Activated CD4-positive, alpha-beta memory T cell treated with anti-CD3 and anti-CD28 coated beads, Interleukin-2, amount 10 ng/mL, durations not matched to agents 7 days and 5 days (primary cell): ENCODE results near the gene LRFN4. TPM values are rescaled to one million over a fixed set of nuclear protein-coding genes. Genes with fewer than 3 reads are reported as not detected.

Experiments used
- CTCF ChIA-PET: fragments of 350-600 bp; sonication (Branson Sonifier 250); formaldehyde crosslinking; loops from one replicate; lab custom pipeline; 2021; ENCODE audit warnings: antibody characterized with exemption, inconsistent platforms; lab: Charles Lee
- POLR2A ChIA-PET: fragments of 350-600 bp; sonication (Branson Sonifier 250); formaldehyde crosslinking; loops from one replicate; lab custom pipeline; 2021; ENCODE audit warnings: antibody characterized with exemption; lab: Charles Lee
- DNase-seq: peaks from one replicate; pipeline ENCODE4 v3.0.0-alpha.2; 2020
- H3K27ac Mint-ChIP-seq: one replicate; pipeline ENCODE4 v1.8.0; 2021; ENCODE audit warnings: mild to moderate bottlenecking, mixed read lengths
- H3K27me3 Mint-ChIP-seq: one replicate; pipeline ENCODE4 v1.8.0; 2021; ENCODE audit warnings: mixed read lengths
- H3K36me3 Mint-ChIP-seq: one replicate; pipeline ENCODE4 v1.8.0; 2021; ENCODE audit warnings: low read depth, mixed read lengths
- H3K4me1 Mint-ChIP-seq: one replicate; pipeline ENCODE4 v1.8.0; 2021; ENCODE audit warnings: mixed read lengths
- H3K4me3 Mint-ChIP-seq: one replicate; pipeline ENCODE4 v1.8.0; 2021; ENCODE audit warnings: mild to moderate bottlenecking, mixed read lengths
- H3K9me3 Mint-ChIP-seq: one replicate; pipeline ENCODE4 v1.8.0; 2021; ENCODE audit warnings: mixed read lengths
- total RNA-seq, 2 experiments: library from RNA; stranded (reverse); gene quantifications; one replicate each; pipeline ENCODE4 v1.2.3, GENCODE V29; 2021

The LRFN4 gene
- total RNA-seq, 2 experiments from 2014 or later, result 23.2 to 28.3 TPM

- DNase-seq, result no peak
- CTCF ChIA-PET, result no interaction called here
- no peak overlapping the region for H3K27ac Mint-ChIP-seq
- POLR2A ChIA-PET, result interaction anchor here (0.8 to 0.9 kb wide), 2 partner anchors 15 to 28 kb away, joined by 3 read pairs; partner anchors contain the start of gene RCE1
- H3K36me3 Mint-ChIP-seq, result no peaks in the 10 kb centered on the region
- H3K27me3 Mint-ChIP-seq, result peaks cover 3% of the 10 kb centered on the region
- H3K4me1 Mint-ChIP-seq, result peaks cover 18% of the 10 kb centered on the region
- H3K9me3 Mint-ChIP-seq, result no peaks in the 10 kb centered on the region
- H3K4me3 Mint-ChIP-seq, result no peak overlapping the region
Measured at GRCh38 chr11:66870616-66871520, 14.0 kb downstream of the LRFN4 start.

DNA sequence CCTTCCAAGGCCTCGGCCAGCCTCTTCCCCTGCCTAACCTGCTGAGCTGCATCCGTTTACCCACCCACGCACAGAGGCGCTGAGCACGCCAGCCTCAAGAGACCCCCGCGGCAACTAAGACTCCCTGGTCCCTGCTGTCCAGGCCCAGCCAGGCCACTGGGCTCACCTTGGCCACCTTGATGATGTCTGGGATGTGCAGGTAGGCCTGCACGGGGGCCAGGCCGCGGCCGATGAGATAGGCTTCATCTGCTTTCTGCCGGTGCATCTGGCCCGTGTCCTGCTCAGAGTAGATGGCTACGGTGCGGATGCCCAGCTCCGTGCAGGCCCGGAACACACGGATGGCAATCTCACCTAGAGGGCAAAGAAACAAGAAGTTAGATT, 14.6 kb downstream of the LRFN4 start:
- POLR2A ChIA-PET, result no interaction called here
- H3K27me3 Mint-ChIP-seq, result peaks cover 3% of the 10 kb centered on the region
- CTCF ChIA-PET, result no interaction called here
- no peaks in the 10 kb centered on the region for H3K36me3 Mint-ChIP-seq
- peaks cover 18% of the 10 kb centered on the region for H3K4me1 Mint-ChIP-seq
- no peaks in the 10 kb centered on the region for H3K9me3 Mint-ChIP-seq
- DNase-seq, result no peak
- H3K27ac Mint-ChIP-seq, result no peak overlapping the region
- H3K4me3 Mint-ChIP-seq, result no peak overlapping the region

DNA sequence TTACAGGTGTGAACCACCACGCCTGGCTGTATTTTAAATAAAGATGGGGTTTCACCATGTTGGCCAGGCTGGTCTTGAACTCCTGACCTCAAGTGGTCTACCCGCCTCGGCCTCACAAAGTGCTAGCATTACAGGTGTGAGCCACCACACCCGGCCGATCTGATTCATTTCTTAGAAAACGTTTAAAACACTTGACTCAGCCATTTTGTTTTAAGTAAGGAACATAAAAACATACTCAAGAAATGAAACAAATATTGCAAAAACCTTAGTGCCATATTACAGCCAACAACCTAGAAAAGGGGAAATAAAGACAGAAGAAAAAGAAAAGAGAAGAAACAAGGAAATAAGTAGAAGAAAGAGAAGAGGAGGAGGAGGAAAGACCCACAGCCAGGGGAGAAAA, 17.4 kb downstream of the LRFN4 start:
- peaks cover 11% of the 10 kb centered on the region for H3K4me1 Mint-ChIP-seq
- H3K27me3 Mint-ChIP-seq, result peaks cover 3% of the 10 kb centered on the region
- DNase-seq, result no peak
- no peaks in the 10 kb centered on the region for H3K9me3 Mint-ChIP-seq
- no peak overlapping the region for H3K4me3 Mint-ChIP-seq
- no peaks in the 10 kb centered on the region for H3K36me3 Mint-ChIP-seq
- CTCF ChIA-PET, result no interaction called here
- no peak overlapping the region for H3K27ac Mint-ChIP-seq
- POLR2A ChIA-PET, result no interaction called here

DNA sequence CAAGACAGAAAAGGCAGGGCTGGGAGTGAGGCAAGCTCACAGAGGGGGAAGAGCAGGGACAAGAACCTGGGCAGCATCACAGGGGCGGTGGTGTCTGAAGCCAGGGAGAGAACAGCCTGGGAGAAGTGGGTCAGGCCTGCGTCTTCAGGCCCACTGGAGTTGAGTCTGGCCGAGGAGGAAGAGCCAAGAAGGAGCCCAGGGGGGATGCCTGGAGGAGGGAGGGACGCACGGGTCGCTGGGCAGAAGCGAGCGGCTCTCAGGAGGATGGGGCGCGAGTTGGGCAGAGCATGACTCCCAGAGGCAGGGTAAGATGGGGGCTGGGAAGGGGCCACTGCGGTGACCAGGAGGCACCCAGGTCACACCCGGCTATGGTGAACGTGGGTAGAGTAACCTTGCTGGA, 18.5 kb downstream of the LRFN4 start:
- H3K27me3 Mint-ChIP-seq, result peaks cover 3% of the 10 kb centered on the region
- no peak overlapping the region for H3K27ac Mint-ChIP-seq
- DNase-seq, result no peak
- H3K4me3 Mint-ChIP-seq, result no peak overlapping the region
- H3K36me3 Mint-ChIP-seq, result no peaks in the 10 kb centered on the region
- H3K9me3 Mint-ChIP-seq, result no peaks in the 10 kb centered on the region
- ChIA-PET POLR2A (no interaction called here), CTCF (interaction anchor here (0.8 kb wide), 1 partner anchor 12 kb away, joined by 3 read pairs; no protein-coding TSS in a partner anchor)
- H3K4me1 Mint-ChIP-seq, result peaks cover 12% of the 10 kb centered on the region

DNA sequence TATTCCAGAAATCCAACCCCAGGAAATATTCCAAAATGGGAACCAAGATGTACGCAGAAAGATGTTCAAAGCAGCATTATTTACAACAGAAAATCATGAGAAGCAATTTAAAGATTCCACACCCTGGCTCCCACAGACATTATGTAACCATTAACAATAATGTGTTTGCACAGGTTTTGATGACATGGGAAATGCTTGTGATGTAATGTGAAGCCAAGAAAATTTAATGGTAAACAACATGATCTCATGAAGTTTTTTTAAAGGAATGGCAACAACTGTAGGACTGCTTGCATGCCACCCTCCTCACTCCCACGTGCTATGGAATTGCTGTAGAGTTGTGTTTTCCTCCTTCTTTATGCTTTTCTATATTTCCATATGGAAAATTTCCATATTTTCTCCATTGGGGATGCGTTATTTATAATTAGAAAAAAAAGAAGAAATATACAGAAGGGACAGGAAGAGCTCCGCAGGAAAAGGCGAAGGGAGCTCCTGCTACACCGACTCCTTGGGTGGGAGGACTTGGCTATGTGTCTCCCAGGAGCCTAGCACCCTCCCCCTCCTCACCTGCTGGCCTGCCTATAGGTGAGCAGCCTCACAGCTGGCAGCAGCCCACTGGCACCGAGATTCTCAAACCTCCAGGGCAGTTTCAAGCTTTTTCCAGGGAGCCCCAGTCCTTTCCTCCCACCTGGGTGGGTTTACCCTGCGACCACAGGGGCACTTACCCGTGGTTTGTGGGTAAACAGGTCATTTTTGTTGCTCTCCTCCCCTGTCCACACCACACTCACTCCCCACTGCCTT, 20.9 kb downstream of the LRFN4 start:
- no peak overlapping the region for H3K4me3 Mint-ChIP-seq
- H3K27me3 Mint-ChIP-seq, result peaks cover 3% of the 10 kb centered on the region
- peaks cover 19% of the 10 kb centered on the region for H3K4me1 Mint-ChIP-seq
- no peaks in the 10 kb centered on the region for H3K9me3 Mint-ChIP-seq
- H3K27ac Mint-ChIP-seq, result no peak overlapping the region
- POLR2A ChIA-PET, result no interaction called here
- no peak for DNase-seq
- no peaks in the 10 kb centered on the region for H3K36me3 Mint-ChIP-seq
- CTCF ChIA-PET, result interaction anchor here (0.6 kb wide), 1 partner anchor 103 kb away, joined by 3 read pairs; no protein-coding TSS in a partner anchor

DNA sequence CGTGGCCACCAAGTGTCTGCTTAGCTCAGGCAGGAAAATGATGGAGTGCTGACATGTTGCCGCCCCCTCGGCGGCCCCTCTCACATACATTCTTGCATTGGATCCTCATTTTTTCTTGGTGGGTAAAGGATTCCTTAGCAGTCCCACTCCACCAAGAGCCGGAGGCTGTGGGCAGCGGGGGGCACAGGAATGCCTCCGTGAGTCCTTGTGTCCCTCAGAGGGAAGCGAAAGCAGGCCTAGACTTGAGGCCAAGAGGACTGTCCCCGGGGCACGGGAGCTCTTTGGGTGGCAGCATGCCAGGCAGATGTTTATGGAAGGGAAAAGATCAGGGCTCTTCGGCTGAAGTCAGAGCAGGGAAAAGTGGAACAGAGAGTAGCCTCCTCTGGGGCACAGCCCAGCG, 21.6 kb downstream of the LRFN4 start:
- no peak for DNase-seq
- ChIA-PET POLR2A (no interaction called here), CTCF (interaction anchor here (0.6 kb wide), 1 partner anchor 103 kb away, joined by 3 read pairs; no protein-coding TSS in a partner anchor)
- peaks cover 19% of the 10 kb centered on the region for H3K4me1 Mint-ChIP-seq
- no peaks in the 10 kb centered on the region for H3K9me3 Mint-ChIP-seq
- no peak overlapping the region for H3K27ac Mint-ChIP-seq
- no peak overlapping the region for H3K4me3 Mint-ChIP-seq
- peaks cover 3% of the 10 kb centered on the region for H3K27me3 Mint-ChIP-seq
- H3K36me3 Mint-ChIP-seq, result no peaks in the 10 kb centered on the region

- Mint-ChIP-seq H3K27ac (no peak overlapping the region), H3K9me3 (no peaks in the 10 kb centered on the region), H3K27me3 (peaks cover 3% of the 10 kb centered on the region), H3K4me3 (no peak overlapping the region), H3K36me3 (no peaks in the 10 kb centered on the region), H3K4me1 (peaks cover 19% of the 10 kb centered on the region)
- DNase-seq, result no peak
- ChIA-PET CTCF (no interaction called here), POLR2A (no interaction called here)
Measured at GRCh38 chr11:66879000-66879399, 22.1 kb downstream of the LRFN4 start.

DNA sequence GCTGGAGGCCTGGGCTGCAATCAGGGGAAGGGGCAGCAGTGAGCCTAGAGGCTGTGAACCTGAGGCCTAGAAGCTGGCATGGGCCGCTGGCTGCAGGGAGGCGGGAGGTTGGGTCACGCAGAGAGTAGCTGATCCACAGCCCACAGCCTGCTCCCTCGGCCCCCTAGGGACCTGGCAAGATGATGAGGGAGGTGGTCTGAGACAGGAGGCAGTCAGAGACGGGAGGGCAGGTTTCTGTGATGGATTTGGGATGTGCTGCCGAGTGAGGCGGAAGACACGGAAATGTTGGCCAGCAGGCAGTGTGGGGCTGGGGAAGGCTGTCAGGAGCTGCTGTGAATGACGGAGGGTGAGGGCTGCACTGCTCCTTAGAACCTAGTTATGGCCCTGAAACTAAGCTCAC, 22.7 kb downstream of the LRFN4 start:
- DNase-seq, result no peak
- Mint-ChIP-seq H3K4me1 (peaks cover 15% of the 10 kb centered on the region), H3K27ac (no peak overlapping the region), H3K4me3 (no peak overlapping the region), H3K36me3 (no peaks in the 10 kb centered on the region), H3K27me3 (peaks cover 3% of the 10 kb centered on the region), H3K9me3 (no peaks in the 10 kb centered on the region)
- POLR2A ChIA-PET, result interaction anchor here (2.8 kb wide), 1 partner anchor 37 kb away, joined by 14 read pairs; the partner anchor contains the start of gene RCE1
- CTCF ChIA-PET, result no interaction called here

DNA sequence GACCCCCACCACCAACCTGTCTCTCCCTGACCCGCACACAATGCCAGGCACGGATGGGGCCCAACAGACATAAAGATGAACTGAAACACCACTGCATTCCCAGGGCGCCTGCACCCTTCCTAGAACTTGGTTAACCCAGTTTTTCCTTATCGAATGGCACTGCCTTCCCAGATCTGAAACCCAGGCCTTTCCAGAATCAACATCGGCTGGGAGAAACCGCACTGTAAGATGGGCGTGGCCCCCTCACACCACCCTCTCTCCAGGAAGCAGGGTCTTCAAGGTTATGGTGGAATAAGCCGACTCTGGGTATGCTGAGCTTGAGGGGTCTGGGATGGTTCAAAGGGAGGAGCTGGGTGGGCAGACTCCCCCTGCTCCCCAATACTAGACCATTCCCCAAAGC, 23.1 kb downstream of the LRFN4 start:
- Mint-ChIP-seq H3K9me3 (no peaks in the 10 kb centered on the region), H3K4me1 (peaks cover 13% of the 10 kb centered on the region), H3K4me3 (no peak overlapping the region), H3K27me3 (no peaks in the 10 kb centered on the region), H3K36me3 (no peaks in the 10 kb centered on the region), H3K27ac (no peak overlapping the region)
- POLR2A ChIA-PET, result interaction anchor here (2.8 kb wide), 1 partner anchor 37 kb away, joined by 14 read pairs; the partner anchor contains the start of gene RCE1
- no peak for DNase-seq
- CTCF ChIA-PET, result no interaction called here

GRCh38 chr11:66880496-66881450, 23.9 kb downstream of the LRFN4 start:
- POLR2A ChIA-PET, result interaction anchor here (2.8 kb wide), 1 partner anchor 38 kb away, joined by 14 read pairs; the partner anchor contains the start of gene RCE1
- Mint-ChIP-seq H3K9me3 (no peaks in the 10 kb centered on the region), H3K27ac (no peak overlapping the region), H3K27me3 (no peaks in the 10 kb centered on the region), H3K4me1 (peaks cover 13% of the 10 kb centered on the region), H3K4me3 (no peak overlapping the region), H3K36me3 (no peaks in the 10 kb centered on the region)
- no peak for DNase-seq
- CTCF ChIA-PET, result interaction anchor here (0.7 to 1.5 kb wide), 3 partner anchors 23 to 47 kb away, joined by 3 to 5 read pairs (median 4); no protein-coding TSS in a partner anchor

- Mint-ChIP-seq H3K4me1 (peaks cover 13% of the 10 kb centered on the region), H3K9me3 (no peaks in the 10 kb centered on the region), H3K27ac (no peak overlapping the region), H3K27me3 (no peaks in the 10 kb centered on the region), H3K36me3 (no peaks in the 10 kb centered on the region), H3K4me3 (no peak overlapping the region)
- no peak for DNase-seq
- POLR2A ChIA-PET, result interaction anchor here (2.8 kb wide), 1 partner anchor 39 kb away, joined by 14 read pairs; the partner anchor contains the start of gene RCE1
- CTCF ChIA-PET, result interaction anchor here (0.6 to 1.5 kb wide), 4 partner anchors 22 to 1890 kb away, joined by 3 to 5 read pairs (median 4); no protein-coding TSS in a partner anchor
Measured at GRCh38 chr11:66881451-66881835, 24.6 kb downstream of the LRFN4 start.
